ENCODE measurements around the gene UFM1. TPM values are rescaled to one million over a fixed set of nuclear protein-coding genes. Genes with fewer than 3 reads are reported as not detected.

Gene UFM1
- total RNA-seq, 4 donors from 2014 or later, result 18.3 to 61.6 (median 37.2) TPM

DNA sequence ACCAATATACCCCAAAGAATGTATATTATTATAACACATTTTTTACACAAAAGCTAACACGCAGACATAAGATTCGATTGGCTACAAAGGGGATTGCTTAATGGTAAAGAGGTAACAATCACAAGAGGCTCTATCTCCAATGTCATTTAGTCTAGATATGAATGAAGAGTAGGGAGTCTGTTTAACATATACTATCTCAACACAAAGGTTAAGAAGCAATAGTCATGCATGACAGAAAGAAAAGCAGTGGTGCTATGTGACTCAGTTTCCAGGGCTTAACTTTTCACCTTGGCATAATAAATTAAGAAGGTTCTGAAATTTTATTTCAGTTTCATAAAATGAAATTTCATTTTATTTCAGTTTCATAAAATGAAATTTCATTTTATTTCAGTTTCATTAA, 33.3 kb downstream of the UFM1 start:
- H3K9me3 ChIP-seq, result no peaks in the 10 kb centered on the region
- H3K27ac ChIP-seq, result no peak overlapping the region
- WGBS, 2 donors (ENCODE audit: low coverage in 1 of 2), result 89 to 95% methylated on average over 2 of the region's 2 CpGs
- TF ChIP-seq, protein P1, sequence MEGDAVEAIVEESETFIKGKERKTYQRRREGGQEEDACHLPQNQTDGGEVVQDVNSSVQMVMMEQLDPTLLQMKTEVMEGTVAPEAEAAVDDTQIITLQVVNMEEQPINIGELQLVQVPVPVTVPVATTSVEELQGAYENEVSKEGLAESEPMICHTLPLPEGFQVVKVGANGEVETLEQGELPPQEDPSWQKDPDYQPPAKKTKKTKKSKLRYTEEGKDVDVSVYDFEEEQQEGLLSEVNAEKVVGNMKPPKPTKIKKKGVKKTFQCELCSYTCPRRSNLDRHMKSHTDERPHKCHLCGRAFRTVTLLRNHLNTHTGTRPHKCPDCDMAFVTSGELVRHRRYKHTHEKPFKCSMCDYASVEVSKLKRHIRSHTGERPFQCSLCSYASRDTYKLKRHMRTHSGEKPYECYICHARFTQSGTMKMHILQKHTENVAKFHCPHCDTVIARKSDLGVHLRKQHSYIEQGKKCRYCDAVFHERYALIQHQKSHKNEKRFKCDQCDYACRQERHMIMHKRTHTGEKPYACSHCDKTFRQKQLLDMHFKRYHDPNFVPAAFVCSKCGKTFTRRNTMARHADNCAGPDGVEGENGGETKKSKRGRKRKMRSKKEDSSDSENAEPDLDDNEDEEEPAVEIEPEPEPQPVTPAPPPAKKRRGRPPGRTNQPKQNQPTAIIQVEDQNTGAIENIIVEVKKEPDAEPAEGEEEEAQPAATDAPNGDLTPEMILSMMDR (IDR thresholded peaks at IDR 0.05), result no peak
- TF ChIP-seq EP300 (IDR thresholded peaks at IDR 0.05; ENCODE audit: low read depth), result no peak
- TF ChIP-seq POLR2AphosphoS5 (IDR thresholded peaks at IDR 0.05), result no peak
- no peak for TF ChIP-seq POLR2A (IDR thresholded peaks at IDR 0.05)
- in situ Hi-C loops (cut with MboI; ENCODE audit: low pct_ligation_motif_present in 1 of 4, low pct_unique_long_range_greater_than_20kb in 1 of 4, low sequenced_read_pairs in 3 of 4) (no loop called here), intact Hi-C loops (cut with DNase I; ENCODE audit: low total_unique reads) (no loop called here)
- H3K27me3 ChIP-seq, result no peaks in the 10 kb centered on the region
- H3K36me3 ChIP-seq, result no peaks in the 10 kb centered on the region
- no peak overlapping the region for H3K4me3 ChIP-seq
- DNase-seq, result no peak
- H3K4me1 ChIP-seq, result no peaks in the 10 kb centered on the region

DNA sequence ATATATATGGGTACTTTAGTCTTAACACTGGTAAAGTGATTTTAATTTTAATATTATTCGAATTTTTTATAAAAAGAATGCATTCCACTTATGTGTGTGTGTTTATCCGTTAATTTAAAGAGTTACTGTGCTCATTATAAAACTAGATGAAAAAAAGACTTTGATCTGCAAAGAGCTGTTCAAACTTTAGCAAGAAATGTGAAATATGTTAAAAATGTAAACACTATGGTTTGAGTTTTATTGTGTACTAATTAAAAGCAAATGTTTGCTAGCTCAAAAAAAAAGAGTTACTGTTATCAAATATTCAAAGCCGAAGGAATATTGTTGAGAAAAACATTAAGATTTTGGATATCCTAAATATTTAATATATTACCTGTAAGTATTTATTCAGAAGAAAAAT, 34.5 kb downstream of the UFM1 start:
- no peak for DNase-seq
- WGBS, 2 donors (ENCODE audit: low coverage in 1 of 2), result 49 to 55% methylated on average over 3 of the region's 3 CpGs
- intact Hi-C loops (cut with DNase I; ENCODE audit: low total_unique reads), result no loop called here

DNA sequence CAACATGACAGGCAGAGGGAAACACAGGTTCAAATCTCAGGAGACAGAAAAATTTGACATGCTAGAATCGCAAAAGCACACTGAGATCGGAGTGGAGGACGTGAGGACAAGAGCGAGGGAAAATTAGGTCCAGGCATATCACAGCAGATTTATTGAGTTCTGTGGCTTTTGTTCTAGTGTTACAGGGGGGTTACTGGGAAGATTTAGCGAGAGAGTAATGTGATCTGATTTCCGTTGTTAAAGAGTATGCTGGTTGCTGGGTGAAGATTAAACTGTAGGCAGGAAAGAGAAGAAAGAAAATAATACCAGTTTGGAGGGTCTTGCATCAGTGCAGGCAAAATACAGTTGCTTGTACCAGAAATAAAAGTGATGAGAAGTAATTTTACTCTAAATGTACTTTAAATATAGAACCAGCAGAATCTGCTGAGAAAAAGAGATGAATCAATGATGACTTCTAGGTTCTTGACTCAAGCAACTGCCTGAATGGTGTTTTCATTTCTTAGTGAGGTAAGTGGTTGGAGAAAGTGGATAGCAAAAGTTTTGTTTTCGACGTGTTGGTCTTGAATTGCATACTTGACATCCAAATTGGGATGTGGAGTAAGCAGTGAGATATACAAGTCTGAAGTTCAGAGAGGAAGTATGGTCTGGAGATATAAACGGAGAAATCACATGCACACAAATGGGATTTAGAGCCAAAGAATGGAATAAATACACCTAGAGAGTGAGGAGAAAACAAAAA, 35.7 kb downstream of the UFM1 start:
- Histone ChIP-seq H3K4me1 (no peaks in the 10 kb centered on the region), H3K4me3 (no peak overlapping the region), H3K9me3 (no peaks in the 10 kb centered on the region), H3K27me3 (no peaks in the 10 kb centered on the region), H3K27ac (no peak overlapping the region), H3K36me3 (no peaks in the 10 kb centered on the region)
- intact Hi-C loops (cut with DNase I; ENCODE audit: low total_unique reads) (no loop called here), in situ Hi-C loops (cut with MboI; ENCODE audit: low pct_ligation_motif_present in 1 of 4, low pct_unique_long_range_greater_than_20kb in 1 of 4, low sequenced_read_pairs in 3 of 4) (no loop called here)
- TF ChIP-seq EP300 (IDR thresholded peaks at IDR 0.05; ENCODE audit: low read depth), result no peak
- no peak for DNase-seq
- 58 to 66% methylated on average over 9 of the region's 9 CpGs for WGBS, 2 donors (ENCODE audit: low coverage in 1 of 2)

More for the DNA sequence above, 34.5 kb downstream of the UFM1 start:
- Histone ChIP-seq H3K27ac (no peak overlapping the region), H3K4me3 (no peak overlapping the region), H3K9me3 (no peaks in the 10 kb centered on the region), H3K4me1 (no peaks in the 10 kb centered on the region), H3K36me3 (no peaks in the 10 kb centered on the region), H3K27me3 (no peaks in the 10 kb centered on the region)
- in situ Hi-C loops (cut with MboI; ENCODE audit: low pct_ligation_motif_present in 1 of 4, low pct_unique_long_range_greater_than_20kb in 1 of 4, low sequenced_read_pairs in 3 of 4), result no loop called here
- TF ChIP-seq POLR2A (IDR thresholded peaks at IDR 0.05) (no peak), EP300 (IDR thresholded peaks at IDR 0.05; ENCODE audit: low read depth) (no peak), POLR2AphosphoS5 (IDR thresholded peaks at IDR 0.05) (no peak)
- TF ChIP-seq, protein P1 (IDR thresholded peaks at IDR 0.05), result no peak

DNA sequence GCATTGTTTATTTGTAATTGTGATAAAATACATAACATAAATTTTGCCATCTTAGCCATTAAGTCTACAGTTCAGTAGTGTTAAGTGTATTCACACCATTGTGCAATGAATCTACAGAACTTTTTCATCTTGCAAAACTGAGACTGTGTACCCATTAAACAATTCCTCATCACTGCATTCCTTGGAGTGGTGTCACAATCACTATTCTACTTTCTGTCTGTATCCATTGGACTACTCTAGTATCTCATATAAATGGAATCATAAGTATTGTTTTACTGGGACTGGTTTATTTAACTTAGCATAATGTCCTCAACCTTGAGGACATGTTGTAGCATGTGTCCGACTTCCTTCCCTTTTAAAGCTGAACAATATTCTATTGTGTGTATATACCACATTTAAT, 36.8 kb downstream of the UFM1 start:
- no peak overlapping the region for H3K27ac ChIP-seq
- no peak for DNase-seq
- 77% methylated on average over 1 of the region's 1 CpG; no CpG with 5 or more reads in 1 of the 2 donors for WGBS, 2 donors (ENCODE audit: low coverage in 1 of 2)
- TF ChIP-seq EP300 (IDR thresholded peaks at IDR 0.05; ENCODE audit: low read depth) (no peak), POLR2A (IDR thresholded peaks at IDR 0.05) (no peak), POLR2AphosphoS5 (IDR thresholded peaks at IDR 0.05) (no peak)
- TF ChIP-seq, protein P1 (IDR thresholded peaks at IDR 0.05), result no peak
- H3K9me3 ChIP-seq, result no peaks in the 10 kb centered on the region
- no peaks in the 10 kb centered on the region for H3K27me3 ChIP-seq
- in situ Hi-C loops (cut with MboI; ENCODE audit: low pct_ligation_motif_present in 1 of 4, low pct_unique_long_range_greater_than_20kb in 1 of 4, low sequenced_read_pairs in 3 of 4), result no loop called here
- H3K4me3 ChIP-seq, result no peak overlapping the region
- intact Hi-C loops (cut with DNase I; ENCODE audit: low total_unique reads), result no loop called here
- H3K4me1 ChIP-seq, result no peaks in the 10 kb centered on the region
- H3K36me3 ChIP-seq, result no peaks in the 10 kb centered on the region

DNA sequence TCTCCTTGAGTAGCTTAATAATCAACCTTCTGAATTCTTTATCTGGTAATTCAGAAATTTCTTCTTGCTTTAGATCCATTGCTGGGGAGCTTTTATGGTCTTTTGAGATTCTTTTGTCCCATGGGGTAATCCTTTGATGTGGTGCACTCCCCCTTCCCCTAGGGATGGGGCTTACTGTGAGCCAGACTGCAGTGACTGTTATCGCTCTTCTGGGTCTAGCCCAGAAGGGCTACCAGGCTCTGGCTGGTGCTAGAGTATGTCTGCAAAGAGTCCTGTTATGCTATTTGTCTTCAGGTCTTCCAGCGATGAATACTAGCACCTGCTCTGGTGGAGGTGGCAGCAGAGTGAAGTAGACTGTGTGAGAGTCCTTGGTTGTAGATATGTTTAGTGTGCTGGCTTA, 41.7 kb downstream of the UFM1 start:
- Histone ChIP-seq H3K27ac (no peak overlapping the region), H3K4me3 (no peak overlapping the region), H3K4me1 (no peaks in the 10 kb centered on the region), H3K27me3 (no peaks in the 10 kb centered on the region), H3K9me3 (no peaks in the 10 kb centered on the region), H3K36me3 (no peaks in the 10 kb centered on the region)
- TF ChIP-seq POLR2A (IDR thresholded peaks at IDR 0.05) (no peak), POLR2AphosphoS5 (IDR thresholded peaks at IDR 0.05) (no peak), EP300 (IDR thresholded peaks at IDR 0.05; ENCODE audit: low read depth) (no peak)
- TF ChIP-seq, protein P1 (IDR thresholded peaks at IDR 0.05), result no peak
- 84 to 100% methylated on average over 1 to 2 of the region's 2 CpGs for WGBS, 2 donors (ENCODE audit: low coverage in 1 of 2)
- DNase-seq, result no peak
- intact Hi-C loops (cut with DNase I; ENCODE audit: low total_unique reads), result no loop called here
- in situ Hi-C loops (cut with MboI; ENCODE audit: low pct_ligation_motif_present in 1 of 4, low pct_unique_long_range_greater_than_20kb in 1 of 4, low sequenced_read_pairs in 3 of 4), result no loop called here
